ENCODE data around the gene IL13. TPM values are rescaled to one million over a fixed set of nuclear protein-coding genes. Genes with fewer than 3 reads are reported as not detected.

Gene IL13
- total RNA-seq, 1 experiment from 2014 or later: not detected

- in situ Hi-C loops (cut with HindIII; ENCODE audit: low sequenced_read_pairs): no loop called here
- no peak for DNase-seq (ENCODE audit: low spot score)
Measured at GRCh38 chr5:132653716-132654115, 4.3 kb upstream of the IL13 start.

GRCh38 chr5:132655821-132656773, 1.9 kb upstream of the IL13 start:
- in situ Hi-C loops (cut with HindIII; ENCODE audit: low sequenced_read_pairs): no loop called here
- DNase-seq (ENCODE audit: low spot score): peak; percentile 38

GRCh38 chr5:132656774-132657355, 1.1 kb upstream of the IL13 start:
- in situ Hi-C loops (cut with HindIII; ENCODE audit: low sequenced_read_pairs): no loop called here
- no peak for DNase-seq (ENCODE audit: low spot score)

GRCh38 chr5:132658381-132659302, 669 bp downstream of the IL13 start:
- in situ Hi-C loops (cut with HindIII; ENCODE audit: low sequenced_read_pairs): no loop called here
- no peak for DNase-seq (ENCODE audit: low spot score)

- no peak for DNase-seq (ENCODE audit: low spot score)
- in situ Hi-C loops (cut with HindIII; ENCODE audit: low sequenced_read_pairs): no loop called here
Measured at GRCh38 chr5:132659598-132660493, 1.9 kb downstream of the IL13 start.

GRCh38 chr5:132661231-132662003, 3.4 kb downstream of the IL13 start:
- DNase-seq (ENCODE audit: low spot score): no peak
- in situ Hi-C loops (cut with HindIII; ENCODE audit: low sequenced_read_pairs): no loop called here

GRCh38 chr5:132662004-132662401, 4.0 kb downstream of the IL13 start:
- DNase-seq (ENCODE audit: low spot score): no peak
- in situ Hi-C loops (cut with HindIII; ENCODE audit: low sequenced_read_pairs): no loop called here

GRCh38 chr5:132662925-132663770, 5.2 kb downstream of the IL13 start:
- in situ Hi-C loops (cut with HindIII; ENCODE audit: low sequenced_read_pairs): no loop called here
- DNase-seq (ENCODE audit: low spot score): no peak

- no peak for DNase-seq (ENCODE audit: low spot score)
- in situ Hi-C loops (cut with HindIII; ENCODE audit: low sequenced_read_pairs): no loop called here
Measured at GRCh38 chr5:132663771-132664695, 6.1 kb downstream of the IL13 start.

- in situ Hi-C loops (cut with HindIII; ENCODE audit: low sequenced_read_pairs): no loop called here
- no peak for DNase-seq (ENCODE audit: low spot score)
Measured at GRCh38 chr5:132664696-132665209, 6.8 kb downstream of the IL13 start.

- in situ Hi-C loops (cut with HindIII; ENCODE audit: low sequenced_read_pairs): no loop called here
- DNase-seq (ENCODE audit: low spot score): no peak
Measured at GRCh38 chr5:132665574-132666080, 7.7 kb downstream of the IL13 start.

- in situ Hi-C loops (cut with HindIII; ENCODE audit: low sequenced_read_pairs): no loop called here
- DNase-seq (ENCODE audit: low spot score): no peak
Measured at GRCh38 chr5:132666310-132667123, 8.5 kb downstream of the IL13 start.

- in situ Hi-C loops (cut with HindIII; ENCODE audit: low sequenced_read_pairs): no loop called here
- DNase-seq (ENCODE audit: low spot score): no peak
Measured at GRCh38 chr5:132667309-132667708, 9.3 kb downstream of the IL13 start.

- DNase-seq (ENCODE audit: low spot score): no peak
Measured at GRCh38 chr5:132667761-132668705, 10.1 kb downstream of the IL13 start.

More at GRCh38 chr5:132667761-132668705, 10.1 kb downstream of the IL13 start:
- in situ Hi-C loops (cut with HindIII; ENCODE audit: low sequenced_read_pairs): no loop called here
